DOHH2 (cell line): ENCODE results near the gene IL17D.
A peak's percentile ranks its signal among the peaks of the same experiment; 100 is the strongest.

Source experiments
- H3F3A ChIP-seq: fragments of 200-600 bp; sonication (generic), shearing (Covaris generic); 2 replicates; pipeline ENCODE4 v1.6.0; 2016; ENCODE audit warnings: antibody characterized with exemption, mild to moderate bottlenecking; ENCODE audit not compliant: control insufficient read depth, insufficient read depth
- H3K27ac ChIP-seq: fragments of 200-600 bp; sonication (generic); 2 replicates; pipeline ENCODE4 v1.5.1; 2014; ENCODE audit warnings: low read depth, mild to moderate bottlenecking, low read length, moderate library complexity
- H3K27me3 ChIP-seq: fragments of 200-600 bp; sonication (generic); 2 replicates; pipeline ENCODE4 v1.6.1; 2014; ENCODE audit warnings: mild to moderate bottlenecking, low read length, mixed read lengths; ENCODE audit not compliant: control insufficient read depth
- H3K36me3 ChIP-seq: fragments of 200-600 bp; sonication (generic); 2 replicates; pipeline ENCODE4 v1.6.1; 2014; ENCODE audit warnings: mild to moderate bottlenecking, low read length, moderate library complexity, mixed read lengths; ENCODE audit not compliant: control insufficient read depth
- H3K4me1 ChIP-seq: fragments of 200-600 bp; sonication (generic); 2 replicates; pipeline ENCODE4 v1.6.1; 2014; ENCODE audit warnings: mild to moderate bottlenecking, low read length, mixed read lengths; ENCODE audit not compliant: control insufficient read depth
- H3K4me2 ChIP-seq: fragments of 200-600 bp; sonication (generic); 2 replicates; pipeline ENCODE4 v1.6.0; 2014; ENCODE audit warnings: mild to moderate bottlenecking, low read length, moderate library complexity
- H3K4me3 ChIP-seq: fragments of 200-600 bp; sonication (generic); 2 replicates; pipeline ENCODE4 v1.5.1; 2014; ENCODE audit warnings: mild to moderate bottlenecking, low read length, mixed read lengths
- H3K79me2 ChIP-seq: fragments of 200-600 bp; sonication (generic); 2 replicates; pipeline ENCODE4 v1.6.1; 2014; ENCODE audit warnings: mild to moderate bottlenecking, low read length, mixed read lengths; ENCODE audit not compliant: control insufficient read depth
- H3K9me2 ChIP-seq: fragments of 200-600 bp; sonication (generic); replicated peaks from 2 replicates; pipeline ENCODE4 v1.6.1; 2014; ENCODE audit warnings: mild to moderate bottlenecking, low read length, mixed read lengths; ENCODE audit not compliant: control insufficient read depth
- H3K9me3 ChIP-seq: fragments of 200-600 bp; sonication (generic); 2 replicates; pipeline ENCODE4 v1.6.1; 2014; ENCODE audit warnings: antibody characterized with exemption, low read length, mixed read lengths; ENCODE audit not compliant: control insufficient read depth, insufficient read depth
- H4K20me1 ChIP-seq: fragments of 200-600 bp; sonication (generic); 2 replicates; pipeline ENCODE4 v1.6.0; 2014; ENCODE audit warnings: low read depth, mild to moderate bottlenecking, antibody characterized with exemption, low read length, moderate library complexity; ENCODE audit not compliant: control insufficient read depth, insufficient read depth
- CTCF ChIP-seq: fragments of 200-600 bp; sonication (generic); IDR thresholded peaks from one replicate; pipeline ENCODE4 v1.5.1; 2014; ENCODE audit warnings: antibody characterized with exemption, mild to moderate bottlenecking, low read depth, low read length; ENCODE audit not compliant: poor library complexity, severe bottlenecking
- EZH2phosphoT487 ChIP-seq: fragments of 200-600 bp; sonication (generic); IDR thresholded peaks from 2 replicates; pipeline ENCODE4 v1.6.1; 2017; ENCODE audit warnings: borderline replicate concordance, mild to moderate bottlenecking, antibody characterized with exemption, low read length, moderate library complexity, mixed read lengths

Gene IL17D

DNA sequence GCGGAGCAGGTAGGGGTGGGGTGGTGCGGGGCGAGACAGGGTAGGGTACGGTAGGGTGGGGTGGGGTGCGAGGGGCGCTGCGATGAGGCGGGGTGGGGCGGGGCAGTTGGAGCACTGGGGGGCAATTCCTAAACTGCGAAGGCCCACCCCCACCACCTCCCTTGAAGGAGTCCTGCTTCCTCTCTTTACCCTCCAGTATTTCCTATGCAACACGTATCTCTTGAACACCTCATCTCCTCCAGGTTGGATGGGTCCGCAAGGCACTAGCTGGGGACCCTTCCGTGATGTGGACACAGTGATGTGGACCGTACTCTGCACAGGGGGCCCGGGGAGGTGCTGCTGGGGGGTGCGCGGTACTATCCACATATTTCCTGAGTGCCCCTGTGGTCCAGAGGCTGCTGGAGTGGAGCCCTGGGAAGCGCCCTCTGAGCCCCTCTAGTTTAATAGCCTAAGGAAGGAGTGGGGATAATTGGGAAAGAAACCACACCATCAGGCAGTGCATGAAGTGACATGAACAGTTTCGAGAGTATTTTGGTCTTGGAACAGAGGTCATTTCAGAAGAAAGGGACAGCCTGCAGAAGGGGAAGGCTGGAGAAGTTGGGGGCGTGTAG is 1.1 kb downstream of the IL17D start:
- H3K27ac ChIP-seq = no peak overlapping the region
- peaks cover 15% of the 10 kb centered on the region for H3K4me1 ChIP-seq
- no peak for TF ChIP-seq CTCF
- no peak for TF ChIP-seq EZH2phosphoT487
- no peaks in the 10 kb centered on the region for H3K9me3 ChIP-seq
- peak overlapping the region; percentile 35; the same call in 1 of the 2 replicates for H3K4me3 ChIP-seq
- no peaks in the 10 kb centered on the region for H3K9me2 ChIP-seq
- no peaks in the 10 kb centered on the region for H3K36me3 ChIP-seq
- 0 out of 2 replicates have a peak, but pooled peaks cover 6% of the 10 kb centered on the region for H3F3A ChIP-seq
- 0 out of 2 replicates have a peak, but pooled peaks cover 2% of the 10 kb centered on the region for H4K20me1 ChIP-seq
- peaks cover 34% of the 10 kb centered on the region for H3K27me3 ChIP-seq
- peak overlapping the region; percentile 36; the same call in 1 of the 2 replicates for H3K4me2 ChIP-seq
- no peaks in the 10 kb centered on the region for H3K79me2 ChIP-seq

- Histone ChIP-seq H3K9me3 (no peaks in the 10 kb centered on the region), H3K27me3 (peaks cover 22% of the 10 kb centered on the region), H3F3A (0 out of 2 replicates have a peak, but pooled peaks cover 6% of the 10 kb centered on the region), H3K4me2 (no peak overlapping the region), H3K79me2 (no peaks in the 10 kb centered on the region), H4K20me1 (no peaks in the 10 kb centered on the region), H3K36me3 (no peaks in the 10 kb centered on the region), H3K27ac (no peak overlapping the region), H3K4me1 (peaks cover 15% of the 10 kb centered on the region), H3K9me2 (no peaks in the 10 kb centered on the region), H3K4me3 (no peak overlapping the region)
- TF ChIP-seq CTCF (no peak), EZH2phosphoT487 (no peak)
These were observed 3.2 kb downstream of the IL17D start for GRCh38 chr13:20706661-20707060.

DNA sequence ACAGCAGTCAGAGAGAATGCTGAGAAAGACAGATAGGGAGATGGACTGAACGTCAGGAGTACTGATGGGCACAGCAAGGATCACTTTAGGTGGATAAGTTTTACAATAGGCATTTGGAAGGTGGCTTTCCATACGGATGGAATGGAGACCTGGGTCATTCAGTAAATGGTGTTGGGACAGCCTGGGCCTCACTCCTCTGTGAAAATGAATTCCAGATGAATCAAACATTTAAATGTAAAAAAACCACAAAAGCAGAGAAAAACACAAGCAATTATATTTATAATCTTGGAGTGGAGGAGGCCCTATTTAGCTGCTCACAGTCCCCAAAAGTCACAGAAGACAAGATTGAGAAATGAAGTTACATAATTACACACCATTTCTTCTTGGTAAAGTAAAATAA is 4.7 kb downstream of the IL17D start:
- Histone ChIP-seq H3F3A (0 out of 2 replicates have a peak, but pooled peaks cover 6% of the 10 kb centered on the region), H3K4me2 (no peak overlapping the region), H3K9me3 (no peaks in the 10 kb centered on the region), H3K9me2 (no peaks in the 10 kb centered on the region), H4K20me1 (no peaks in the 10 kb centered on the region), H3K79me2 (no peaks in the 10 kb centered on the region), H3K4me3 (no peak overlapping the region), H3K27ac (no peak overlapping the region), H3K4me1 (peaks cover 1% of the 10 kb centered on the region), H3K27me3 (peaks cover 10% of the 10 kb centered on the region), H3K36me3 (no peaks in the 10 kb centered on the region)
- TF ChIP-seq EZH2phosphoT487 = no peak
- no peak for TF ChIP-seq CTCF
